Activated CD8-positive, alpha-beta T cell treated with anti-CD3 and anti-CD28 coated beads for 36 hours (primary cell): Measurements from ENCODE around the gene IL12RB2. TPM values are rescaled to one million over a fixed set of nuclear protein-coding genes. Genes with fewer than 3 reads are reported as not detected.

ENCODE experiments used
- ATAC-seq: fragments of 200-7000 bp; cut with Tn5 transposase; one replicate; pipeline ENCODE4 v1.10.0; 2021; ENCODE audit warnings: mild to moderate bottlenecking, moderate library complexity
- CTCF ChIA-PET: fragments of 350-600 bp; sonication (Branson Sonifier 250); formaldehyde crosslinking; loops from one replicate; lab custom pipeline; 2021; ENCODE audit warnings: antibody characterized with exemption; lab: Charles Lee
- POLR2A ChIA-PET: fragments of 350-600 bp; sonication (Branson Sonifier 250); formaldehyde crosslinking; loops from one replicate; lab custom pipeline; 2021; ENCODE audit warnings: antibody characterized with exemption; lab: Charles Lee
- DNase-seq: peaks from one replicate; pipeline ENCODE4 v3.0.0-alpha.2; 2020
- H3K27ac Mint-ChIP-seq: one replicate; pipeline ENCODE4 v1.8.0; 2021; ENCODE audit warnings: mild to moderate bottlenecking, mixed read lengths
- H3K27me3 Mint-ChIP-seq: one replicate; pipeline ENCODE4 v1.8.0; 2021; ENCODE audit warnings: mixed read lengths
- H3K36me3 Mint-ChIP-seq: one replicate; pipeline ENCODE4 v1.8.0; 2021; ENCODE audit warnings: low read depth, mixed read lengths
- H3K4me1 Mint-ChIP-seq: one replicate; pipeline ENCODE4 v1.8.0; 2021; ENCODE audit warnings: low read depth, mixed read lengths
- H3K4me3 Mint-ChIP-seq: one replicate; pipeline ENCODE4 v1.8.0; 2021; ENCODE audit warnings: mild to moderate bottlenecking, moderate library complexity, mixed read lengths
- H3K9me3 Mint-ChIP-seq: one replicate; pipeline ENCODE4 v1.8.0; 2021; ENCODE audit warnings: mixed read lengths
- CTCF ChIP-seq: fragments of 200-600 bp; IDR thresholded peaks from one replicate; pipeline ENCODE4 v1.8.0; 2022; ENCODE audit warnings: antibody characterized with exemption, mild to moderate bottlenecking
- intact Hi-C: fragments of 100-400 bp; cut with micrococcal nuclease; formaldehyde crosslinking; loops from one replicate; pipeline ENCODE4 v1.10.0; 2022
- total RNA-seq, 2 experiments: library from RNA; stranded (reverse); gene quantifications; one replicate each; pipeline ENCODE4 v1.2.3, GENCODE V29; 2021

The IL12RB2 gene
- total RNA-seq, 2 experiments from 2014 or later, result 29.1 to 29.7 TPM

- Mint-ChIP-seq H3K4me3 (peak overlapping the region; percentile 40), H3K36me3 (no peaks in the 10 kb centered on the region), H3K27ac (peak overlapping the region; percentile 71), H3K9me3 (no peaks in the 10 kb centered on the region), H3K4me1 (peaks cover 28% of the 10 kb centered on the region), H3K27me3 (no peaks in the 10 kb centered on the region)
- no peak for DNase-seq
- intact Hi-C loops, result no loop called here
- TF ChIP-seq CTCF, result no peak
- POLR2A ChIA-PET, result no interaction called here
- ATAC-seq, result no peak
- CTCF ChIA-PET, result no interaction called here
These were observed 42.8 kb upstream of the IL12RB2 start for GRCh38 chr1:67264899-67265298.

- Mint-ChIP-seq H3K27ac (no peak overlapping the region), H3K4me1 (peaks cover 32% of the 10 kb centered on the region), H3K27me3 (peaks cover 3% of the 10 kb centered on the region), H3K9me3 (peaks cover 15% of the 10 kb centered on the region), H3K4me3 (no peak overlapping the region), H3K36me3 (peaks cover 15% of the 10 kb centered on the region)
- DNase-seq (no peak), ATAC-seq (no peak)
- intact Hi-C loops, result no loop called here
- ChIA-PET POLR2A (interaction anchor here (2.0 kb wide), 1 partner anchor 64 kb away, joined by 7 read pairs; no protein-coding TSS in a partner anchor), CTCF (interaction anchor here (1.1 kb wide), 1 partner anchor 55 kb away, joined by 3 read pairs; no protein-coding TSS in a partner anchor)
- no peak for TF ChIP-seq CTCF
These were observed 38.6 kb upstream of the IL12RB2 start for GRCh38 chr1:67269061-67269460.

GRCh38 chr1:67270541-67270940 is 37.1 kb upstream of the IL12RB2 start:
- Mint-ChIP-seq H3K4me3 (no peak overlapping the region), H3K9me3 (peaks cover 19% of the 10 kb centered on the region), H3K27ac (peak overlapping the region; percentile 6), H3K27me3 (peaks cover 3% of the 10 kb centered on the region), H3K4me1 (peaks cover 38% of the 10 kb centered on the region), H3K36me3 (peaks cover 15% of the 10 kb centered on the region)
- ATAC-seq, result no peak
- DNase-seq, result peak; percentile 26
- ChIA-PET POLR2A (interaction anchor here (0.8 to 2.0 kb wide), 4 partner anchors 9 to 69 kb away, joined by 3 to 7 read pairs (median 4); no protein-coding TSS in a partner anchor), CTCF (interaction anchor here (1.2 to 4.0 kb wide), 2 partner anchors 8 to 59 kb away, joined by 3 to 18 read pairs; no protein-coding TSS in a partner anchor)
- no peak for TF ChIP-seq CTCF
- intact Hi-C loops, result loop anchor here (5.0 kb wide), 1 partner anchor 33 kb away; no protein-coding TSS in a partner anchor

- ChIA-PET POLR2A (interaction anchor here (0.7 to 5.0 kb wide), 7 partner anchors 11 to 210 kb away, joined by 3 to 38 read pairs (median 10); no protein-coding TSS in a partner anchor), CTCF (interaction anchor here (0.9 to 3.4 kb wide), 5 partner anchors 11 to 227 kb away, joined by 3 to 19 read pairs (median 5); no protein-coding TSS in a partner anchor)
- no peak overlapping the region for H3K4me3 Mint-ChIP-seq
These were observed 34.1 kb upstream of the IL12RB2 start for GRCh38 chr1:67273591-67273990.

More at GRCh38 chr1:67273591-67273990, 34.1 kb upstream of the IL12RB2 start:
- Mint-ChIP-seq H3K36me3 (peaks cover 21% of the 10 kb centered on the region), H3K27me3 (peaks cover 3% of the 10 kb centered on the region), H3K27ac (peak overlapping the region; percentile 69), H3K4me1 (peaks cover 41% of the 10 kb centered on the region), H3K9me3 (peaks cover 24% of the 10 kb centered on the region)
- ATAC-seq (no peak), DNase-seq (no peak)
- TF ChIP-seq CTCF, result no peak
- intact Hi-C loops, result loop anchor here (5.0 kb wide), 1 partner anchor 36 kb away; no protein-coding TSS in a partner anchor
